HepG2 (cell line): ENCODE measurements around the gene PLCD4. TPM values are rescaled to one million over a fixed set of nuclear protein-coding genes. Genes with fewer than 3 reads are reported as not detected.
A peak's percentile ranks its signal among the peaks of the same experiment; 100 is the strongest.

Source experiments
- ARNTL ChIP-seq: sonication (generic); formaldehyde crosslinking; IDR thresholded peaks from 2 replicates; pipeline ENCODE4 v1.4.0; 2020; ENCODE audit warnings: mild to moderate bottlenecking, missing genetic modification reagents
- BORCS8-MEF2B ChIP-seq: sonication (generic); formaldehyde crosslinking; IDR thresholded peaks from 2 replicates; pipeline ENCODE4 v1.8.0; 2022; ENCODE audit warnings: mild to moderate bottlenecking, missing genetic modification reagents
- DMAP1 ChIP-seq: IDR thresholded peaks from 2 replicates; pipeline ENCODE4 v1.6.1; 2016
- GATAD2A ChIP-seq: IDR thresholded peaks from 2 replicates; pipeline ENCODE4 v1.6.1; 2016
- HOXA9 ChIP-seq: sonication (generic); formaldehyde crosslinking; IDR thresholded peaks from 2 replicates; pipeline ENCODE4 v1.8.1; 2022; ENCODE audit warnings: missing genetic modification reagents, mild to moderate bottlenecking, moderate library complexity, borderline replicate concordance
- KLF12 ChIP-seq: sonication (generic); formaldehyde crosslinking; IDR thresholded peaks from 2 replicates; pipeline ENCODE4 v1.4.0; 2020; ENCODE audit warnings: missing genetic modification reagents, borderline replicate concordance
- NFYC ChIP-seq: IDR thresholded peaks from 2 replicates; pipeline ENCODE4 v1.6.1; 2016; ENCODE audit warnings: missing genetic modification reagents, missing compliant biosample characterization
- PHF20 ChIP-seq: sonication (generic); formaldehyde crosslinking; IDR thresholded peaks from 2 replicates; pipeline ENCODE4 v1.5.0; 2020; ENCODE audit warnings: mild to moderate bottlenecking, missing genetic modification reagents
- SP2 ChIP-seq: sonication (generic); formaldehyde crosslinking; IDR thresholded peaks from 2 replicates; pipeline ENCODE4 v1.5.1; 2020; ENCODE audit warnings: mild to moderate bottlenecking, missing genetic modification reagents
- SRY ChIP-seq: sonication (generic); formaldehyde crosslinking; IDR thresholded peaks from 2 replicates; pipeline ENCODE4 v1.8.0; 2022; ENCODE audit warnings: mild to moderate bottlenecking, missing genetic modification reagents
- ZMYM3 ChIP-seq: sonication (generic); formaldehyde crosslinking; IDR thresholded peaks from 2 replicates; pipeline ENCODE4 v1.5.1; 2020; ENCODE audit warnings: mild to moderate bottlenecking, missing genetic modification reagents
- ZNF326 ChIP-seq: sonication (generic); formaldehyde crosslinking; IDR thresholded peaks from 2 replicates; pipeline ENCODE4 v1.4.0; 2020; ENCODE audit warnings: missing genetic modification reagents, borderline replicate concordance
- ZNF383 ChIP-seq: sonication (generic); formaldehyde crosslinking; IDR thresholded peaks from 2 replicates; pipeline ENCODE4 v1.4.0; 2020; ENCODE audit warnings: missing genetic modification reagents, mild to moderate bottlenecking, borderline replicate concordance
- ZNF713 ChIP-seq: sonication (generic); formaldehyde crosslinking; IDR thresholded peaks from 2 replicates; pipeline ENCODE4 v1.4.0; 2020; ENCODE audit warnings: mild to moderate bottlenecking, missing genetic modification reagents
- ZSCAN31 ChIP-seq: sonication (generic); formaldehyde crosslinking; IDR thresholded peaks from 2 replicates; pipeline ENCODE4 v1.5.0; 2020; ENCODE audit warnings: low read depth, mild to moderate bottlenecking, missing genetic modification reagents
- ZSCAN9 ChIP-seq: IDR thresholded peaks from 2 replicates; pipeline ENCODE4 v1.6.1; 2016; ENCODE audit warnings: borderline replicate concordance
- polyA plus RNA-seq, 8 experiments: library from polyadenylated mRNA; depleted of rRNA in 3 of 8; stranded (reverse) in 7 of 8; unstranded in 1 of 8; fragments of >200 nt; fragmentation: Illumina TruSeq in 4 of 8; extraction: Trizol in 4 of 8; gene quantifications; 2 replicates each; pipeline versions ENCODE4 v1.2.1 to v1.2.3, GENCODE V29; 2011 to 2016; ENCODE audit warnings: low read depth in 4 of 8, missing spikeins in 1 of 8, mixed read lengths in 1 of 8; ENCODE audit not compliant: insufficient read depth in 1 of 8
- total RNA-seq, 5 experiments: library from RNA; depleted of rRNA; stranded (reverse); fragments of >200 nt; fragmentation: Illumina TruSeq; extraction: Trizol; gene quantifications; 2 replicates each; pipeline ENCODE4 v1.2.3, GENCODE V29; 2016; ENCODE audit warnings: low read depth in 1 of 5
- TF ChIP-seq, protein P1 (sequence below): sonication (generic); formaldehyde crosslinking; conservative IDR thresholded peaks from 2 replicates; pipeline ENCODE4 v1.4.0; 2020; ENCODE audit warnings: missing genetic modification reagents
- TF ChIP-seq, protein P2 (sequence below): sonication (generic); formaldehyde crosslinking; IDR thresholded peaks from 2 replicates; pipeline ENCODE4 v1.4.0; 2020; ENCODE audit warnings: missing genetic modification reagents
- TF ChIP-seq, protein P3 (sequence below): sonication (generic); formaldehyde crosslinking; IDR thresholded peaks from 2 replicates; pipeline ENCODE4 v1.5.1; 2020; ENCODE audit warnings: mild to moderate bottlenecking, moderate library complexity, missing genetic modification reagents
- TF ChIP-seq, protein P4 (sequence below): sonication (generic); formaldehyde crosslinking; conservative IDR thresholded peaks from 2 replicates; pipeline ENCODE4 v1.8.0; 2022; ENCODE audit warnings: low read depth, missing genetic modification reagents

The PLCD4 gene
- total and polyA plus RNA-seq, 2 of the 13 experiments (the other 11 are each of a cell fraction or from before 2014, with no cell fraction given), result 0.26 TPM; not detected in 1

GRCh38 chr2:218671654-218672566 is 64.2 kb downstream of the PLCD4 start, which contains the start of the genes RNF25 and STK36 (continued):
- TF ChIP-seq, protein P1, sequence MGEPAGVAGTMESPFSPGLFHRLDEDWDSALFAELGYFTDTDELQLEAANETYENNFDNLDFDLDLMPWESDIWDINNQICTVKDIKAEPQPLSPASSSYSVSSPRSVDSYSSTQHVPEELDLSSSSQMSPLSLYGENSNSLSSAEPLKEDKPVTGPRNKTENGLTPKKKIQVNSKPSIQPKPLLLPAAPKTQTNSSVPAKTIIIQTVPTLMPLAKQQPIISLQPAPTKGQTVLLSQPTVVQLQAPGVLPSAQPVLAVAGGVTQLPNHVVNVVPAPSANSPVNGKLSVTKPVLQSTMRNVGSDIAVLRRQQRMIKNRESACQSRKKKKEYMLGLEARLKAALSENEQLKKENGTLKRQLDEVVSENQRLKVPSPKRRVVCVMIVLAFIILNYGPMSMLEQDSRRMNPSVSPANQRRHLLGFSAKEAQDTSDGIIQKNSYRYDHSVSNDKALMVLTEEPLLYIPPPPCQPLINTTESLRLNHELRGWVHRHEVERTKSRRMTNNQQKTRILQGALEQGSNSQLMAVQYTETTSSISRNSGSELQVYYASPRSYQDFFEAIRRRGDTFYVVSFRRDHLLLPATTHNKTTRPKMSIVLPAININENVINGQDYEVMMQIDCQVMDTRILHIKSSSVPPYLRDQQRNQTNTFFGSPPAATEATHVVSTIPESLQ (CRISPR knock-in tag), result 0 out of 2 replicates have a peak, but pooled peaks have one; percentile 32
- TF ChIP-seq HOXA9 (CRISPR knock-in tag) (no peak), ZNF713 (CRISPR knock-in tag) (no peak), GATAD2A (CRISPR knock-in tag) (peak; percentile 36), ZNF383 (CRISPR knock-in tag) (no peak), ZMYM3 (0 out of 2 replicates have a peak, but pooled peaks have one; percentile 53), BORCS8-MEF2B (CRISPR knock-in tag) (peak; percentile 87), DMAP1 (CRISPR knock-in tag) (no peak), KLF12 (CRISPR knock-in tag) (no peak), PHF20 (peak; percentile 95), ZSCAN9 (peak; percentile 41; the same call in 1 of the 2 replicates), ARNTL (CRISPR knock-in tag) (no peak; the same call in 1 of the 2 replicates), ZNF326 (CRISPR knock-in tag) (no peak), ZSCAN31 (CRISPR knock-in tag) (peak; percentile 73), SRY (peak; percentile 75), SP2 (CRISPR knock-in tag) (peak; percentile 58), NFYC (CRISPR knock-in tag) (no peak)
- TF ChIP-seq, protein P2, sequence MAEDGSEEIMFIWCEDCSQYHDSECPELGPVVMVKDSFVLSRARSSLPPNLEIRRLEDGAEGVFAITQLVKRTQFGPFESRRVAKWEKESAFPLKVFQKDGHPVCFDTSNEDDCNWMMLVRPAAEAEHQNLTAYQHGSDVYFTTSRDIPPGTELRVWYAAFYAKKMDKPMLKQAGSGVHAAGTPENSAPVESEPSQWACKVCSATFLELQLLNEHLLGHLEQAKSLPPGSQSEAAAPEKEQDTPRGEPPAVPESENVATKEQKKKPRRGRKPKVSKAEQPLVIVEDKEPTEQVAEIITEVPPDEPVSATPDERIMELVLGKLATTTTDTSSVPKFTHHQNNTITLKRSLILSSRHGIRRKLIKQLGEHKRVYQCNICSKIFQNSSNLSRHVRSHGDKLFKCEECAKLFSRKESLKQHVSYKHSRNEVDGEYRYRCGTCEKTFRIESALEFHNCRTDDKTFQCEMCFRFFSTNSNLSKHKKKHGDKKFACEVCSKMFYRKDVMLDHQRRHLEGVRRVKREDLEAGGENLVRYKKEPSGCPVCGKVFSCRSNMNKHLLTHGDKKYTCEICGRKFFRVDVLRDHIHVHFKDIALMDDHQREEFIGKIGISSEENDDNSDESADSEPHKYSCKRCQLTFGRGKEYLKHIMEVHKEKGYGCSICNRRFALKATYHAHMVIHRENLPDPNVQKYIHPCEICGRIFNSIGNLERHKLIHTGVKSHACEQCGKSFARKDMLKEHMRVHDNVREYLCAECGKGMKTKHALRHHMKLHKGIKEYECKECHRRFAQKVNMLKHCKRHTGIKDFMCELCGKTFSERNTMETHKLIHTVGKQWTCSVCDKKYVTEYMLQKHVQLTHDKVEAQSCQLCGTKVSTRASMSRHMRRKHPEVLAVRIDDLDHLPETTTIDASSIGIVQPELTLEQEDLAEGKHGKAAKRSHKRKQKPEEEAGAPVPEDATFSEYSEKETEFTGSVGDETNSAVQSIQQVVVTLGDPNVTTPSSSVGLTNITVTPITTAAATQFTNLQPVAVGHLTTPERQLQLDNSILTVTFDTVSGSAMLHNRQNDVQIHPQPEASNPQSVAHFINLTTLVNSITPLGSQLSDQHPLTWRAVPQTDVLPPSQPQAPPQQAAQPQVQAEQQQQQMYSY (CRISPR knock-in tag), result no peak
- TF ChIP-seq, protein P3, sequence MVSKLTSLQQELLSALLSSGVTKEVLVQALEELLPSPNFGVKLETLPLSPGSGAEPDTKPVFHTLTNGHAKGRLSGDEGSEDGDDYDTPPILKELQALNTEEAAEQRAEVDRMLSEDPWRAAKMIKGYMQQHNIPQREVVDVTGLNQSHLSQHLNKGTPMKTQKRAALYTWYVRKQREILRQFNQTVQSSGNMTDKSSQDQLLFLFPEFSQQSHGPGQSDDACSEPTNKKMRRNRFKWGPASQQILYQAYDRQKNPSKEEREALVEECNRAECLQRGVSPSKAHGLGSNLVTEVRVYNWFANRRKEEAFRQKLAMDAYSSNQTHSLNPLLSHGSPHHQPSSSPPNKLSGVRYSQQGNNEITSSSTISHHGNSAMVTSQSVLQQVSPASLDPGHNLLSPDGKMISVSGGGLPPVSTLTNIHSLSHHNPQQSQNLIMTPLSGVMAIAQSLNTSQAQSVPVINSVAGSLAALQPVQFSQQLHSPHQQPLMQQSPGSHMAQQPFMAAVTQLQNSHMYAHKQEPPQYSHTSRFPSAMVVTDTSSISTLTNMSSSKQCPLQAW (CRISPR knock-in tag), result peak; percentile 67
- TF ChIP-seq, protein P4, sequence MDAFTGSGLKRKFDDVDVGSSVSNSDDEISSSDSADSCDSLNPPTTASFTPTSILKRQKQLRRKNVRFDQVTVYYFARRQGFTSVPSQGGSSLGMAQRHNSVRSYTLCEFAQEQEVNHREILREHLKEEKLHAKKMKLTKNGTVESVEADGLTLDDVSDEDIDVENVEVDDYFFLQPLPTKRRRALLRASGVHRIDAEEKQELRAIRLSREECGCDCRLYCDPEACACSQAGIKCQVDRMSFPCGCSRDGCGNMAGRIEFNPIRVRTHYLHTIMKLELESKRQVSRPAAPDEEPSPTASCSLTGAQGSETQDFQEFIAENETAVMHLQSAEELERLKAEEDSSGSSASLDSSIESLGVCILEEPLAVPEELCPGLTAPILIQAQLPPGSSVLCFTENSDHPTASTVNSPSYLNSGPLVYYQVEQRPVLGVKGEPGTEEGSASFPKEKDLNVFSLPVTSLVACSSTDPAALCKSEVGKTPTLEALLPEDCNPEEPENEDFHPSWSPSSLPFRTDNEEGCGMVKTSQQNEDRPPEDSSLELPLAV, result no peak
